ENCODE data around the gene PLA1A. TPM values are rescaled to one million over a fixed set of nuclear protein-coding genes. Genes with fewer than 3 reads are reported as not detected.

PLA1A gene
- polyA plus RNA-seq, 1 of the 3 experiments (the other 2 are of a cell fraction): not detected

- no peak overlapping the region for H2AFZ ChIP-seq (ENCODE audit: low read depth)
- CTCF ChIA-PET: interaction anchor here (0.9 kb wide), 1 partner anchor 95 kb away, joined by 3 read pairs; no protein-coding TSS in a partner anchor
Observed at GRCh38 chr3:119555309-119555735, 42.4 kb upstream of the PLA1A start.

More at GRCh38 chr3:119555309-119555735, 42.4 kb upstream of the PLA1A start:
- no peaks in the 10 kb centered on the region for H3K36me3 ChIP-seq (replicated peaks in 1 of 2; ENCODE audit: control insufficient read depth in 1 of 2, insufficient read depth in 2 of 2, low read length in 1 of 2)
- H3K27me3 ChIP-seq (ENCODE audit: insufficient read depth): no peaks in the 10 kb centered on the region
- WGBS (ENCODE audit: low lambda C conversion rate): 76% methylated on average over 4 of the region's 4 CpGs
- no peak overlapping the region for H3K4me3 ChIP-seq (ENCODE audit: low read depth in 2 of 2, low read length in 1 of 2)
- H3K9me2 ChIP-seq: no peaks in the 10 kb centered on the region
- no peaks in the 10 kb centered on the region for H4K20me1 ChIP-seq (ENCODE audit: insufficient read depth)
- no peaks in the 10 kb centered on the region for H3K9me3 ChIP-seq
- TF ChIP-seq NRF1 (IDR thresholded peaks at IDR 0.05; ENCODE audit: low read depth, low read length) (no peak), FOXM1 (IDR thresholded peaks at IDR 0.05; ENCODE audit: low read depth) (no peak), EZH2phosphoT487 (IDR thresholded peaks at IDR 0.05; ENCODE audit: borderline replicate concordance, low read depth) (no peak), GABPA (IDR thresholded peaks at IDR 0.05; ENCODE audit: low read depth) (no peak), CHD2 (IDR thresholded peaks at IDR 0.05; ENCODE audit: low read length, partially characterized antibody) (no peak), SIN3A (IDR thresholded peaks at IDR 0.05; ENCODE audit: borderline replicate concordance, low read depth, low read length) (no peak), GATA2 (CRISPR knock-in tag; IDR thresholded peaks at IDR 0.05) (no peak), ELF1 (IDR thresholded peaks at IDR 0.05) (no peak), RFX5 (IDR thresholded peaks at IDR 0.05; ENCODE audit: low read length) (no peak), RCOR1 (IDR thresholded peaks at IDR 0.05; ENCODE audit: low read length) (no peak), SMC3 (IDR thresholded peaks at IDR 0.05; ENCODE audit: low read depth, low read length) (no peak), YY1 (IDR thresholded peaks at IDR 0.05; ENCODE audit: low read depth) (no peak), FOXJ3 (CRISPR knock-in tag; IDR thresholded peaks at IDR 0.05) (no peak), TEAD4 (IDR thresholded peaks at IDR 0.05; ENCODE audit: borderline replicate concordance, insufficient read depth) (no peak), POLR2AphosphoS5 (IDR thresholded peaks at IDR 0.05; ENCODE audit: low read depth, low read length) (no peak), EP300 (IDR thresholded peaks at IDR 0.05; ENCODE audit: borderline replicate concordance in 1 of 2, low read depth in 1 of 2, low read length in 1 of 2) (no peak)
- TF ChIP-seq, protein P1, sequence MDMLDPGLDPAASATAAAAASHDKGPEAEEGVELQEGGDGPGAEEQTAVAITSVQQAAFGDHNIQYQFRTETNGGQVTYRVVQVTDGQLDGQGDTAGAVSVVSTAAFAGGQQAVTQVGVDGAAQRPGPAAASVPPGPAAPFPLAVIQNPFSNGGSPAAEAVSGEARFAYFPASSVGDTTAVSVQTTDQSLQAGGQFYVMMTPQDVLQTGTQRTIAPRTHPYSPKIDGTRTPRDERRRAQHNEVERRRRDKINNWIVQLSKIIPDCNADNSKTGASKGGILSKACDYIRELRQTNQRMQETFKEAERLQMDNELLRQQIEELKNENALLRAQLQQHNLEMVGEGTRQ (IDR thresholded peaks at IDR 0.05; ENCODE audit: borderline replicate concordance, low read depth, low read length): no peak
- TF ChIP-seq, protein P2, sequence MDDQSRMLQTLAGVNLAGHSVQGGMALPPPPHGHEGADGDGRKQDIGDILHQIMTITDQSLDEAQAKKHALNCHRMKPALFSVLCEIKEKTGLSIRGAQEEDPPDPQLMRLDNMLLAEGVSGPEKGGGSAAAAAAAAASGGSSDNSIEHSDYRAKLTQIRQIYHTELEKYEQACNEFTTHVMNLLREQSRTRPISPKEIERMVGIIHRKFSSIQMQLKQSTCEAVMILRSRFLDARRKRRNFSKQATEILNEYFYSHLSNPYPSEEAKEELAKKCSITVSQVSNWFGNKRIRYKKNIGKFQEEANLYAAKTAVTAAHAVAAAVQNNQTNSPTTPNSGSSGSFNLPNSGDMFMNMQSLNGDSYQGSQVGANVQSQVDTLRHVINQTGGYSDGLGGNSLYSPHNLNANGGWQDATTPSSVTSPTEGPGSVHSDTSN (IDR thresholded peaks at IDR 0.05): no peak
- TF ChIP-seq, protein P3, sequence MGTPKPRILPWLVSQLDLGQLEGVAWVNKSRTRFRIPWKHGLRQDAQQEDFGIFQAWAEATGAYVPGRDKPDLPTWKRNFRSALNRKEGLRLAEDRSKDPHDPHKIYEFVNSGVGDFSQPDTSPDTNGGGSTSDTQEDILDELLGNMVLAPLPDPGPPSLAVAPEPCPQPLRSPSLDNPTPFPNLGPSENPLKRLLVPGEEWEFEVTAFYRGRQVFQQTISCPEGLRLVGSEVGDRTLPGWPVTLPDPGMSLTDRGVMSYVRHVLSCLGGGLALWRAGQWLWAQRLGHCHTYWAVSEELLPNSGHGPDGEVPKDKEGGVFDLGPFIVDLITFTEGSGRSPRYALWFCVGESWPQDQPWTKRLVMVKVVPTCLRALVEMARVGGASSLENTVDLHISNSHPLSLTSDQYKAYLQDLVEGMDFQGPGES (IDR thresholded peaks at IDR 0.05; ENCODE audit: low read depth, low read length): no peak
- TF ChIP-seq, protein P4, sequence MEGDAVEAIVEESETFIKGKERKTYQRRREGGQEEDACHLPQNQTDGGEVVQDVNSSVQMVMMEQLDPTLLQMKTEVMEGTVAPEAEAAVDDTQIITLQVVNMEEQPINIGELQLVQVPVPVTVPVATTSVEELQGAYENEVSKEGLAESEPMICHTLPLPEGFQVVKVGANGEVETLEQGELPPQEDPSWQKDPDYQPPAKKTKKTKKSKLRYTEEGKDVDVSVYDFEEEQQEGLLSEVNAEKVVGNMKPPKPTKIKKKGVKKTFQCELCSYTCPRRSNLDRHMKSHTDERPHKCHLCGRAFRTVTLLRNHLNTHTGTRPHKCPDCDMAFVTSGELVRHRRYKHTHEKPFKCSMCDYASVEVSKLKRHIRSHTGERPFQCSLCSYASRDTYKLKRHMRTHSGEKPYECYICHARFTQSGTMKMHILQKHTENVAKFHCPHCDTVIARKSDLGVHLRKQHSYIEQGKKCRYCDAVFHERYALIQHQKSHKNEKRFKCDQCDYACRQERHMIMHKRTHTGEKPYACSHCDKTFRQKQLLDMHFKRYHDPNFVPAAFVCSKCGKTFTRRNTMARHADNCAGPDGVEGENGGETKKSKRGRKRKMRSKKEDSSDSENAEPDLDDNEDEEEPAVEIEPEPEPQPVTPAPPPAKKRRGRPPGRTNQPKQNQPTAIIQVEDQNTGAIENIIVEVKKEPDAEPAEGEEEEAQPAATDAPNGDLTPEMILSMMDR (IDR thresholded peaks at IDR 0.05): no peak
- no peaks in the 10 kb centered on the region; a peak in 1 of 4 replicates for H3K4me1 ChIP-seq (ENCODE audit: control insufficient read depth in 1 of 2, insufficient read depth in 2 of 2, low read depth in 1 of 2, low read length in 1 of 2)
- POLR2A ChIA-PET: interaction anchor here (1.0 kb wide), 1 partner anchor 83 kb away, joined by 6 read pairs; no protein-coding TSS in a partner anchor
- no peak overlapping the region for H3K27ac ChIP-seq (ENCODE audit: low read depth in 2 of 2, low read length in 1 of 2)
- H3F3A ChIP-seq (replicated peaks; ENCODE audit: insufficient read depth): no peaks in the 10 kb centered on the region
- no peak overlapping the region for H3K9ac ChIP-seq
- DNase-seq: no peak
- no peak overlapping the region for H3K4me2 ChIP-seq
- no peaks in the 10 kb centered on the region for H3K79me2 ChIP-seq (ENCODE audit: insufficient read depth)
